ENCODE data around the gene TJP3.
A peak's percentile ranks its signal among the peaks of the same experiment; 100 is the strongest.
"Not testable (repeated sequence)": the region's sequence is repeated elsewhere in the genome, so short reads cannot be mapped to it uniquely, and the experiment has no call there.

The TJP3 gene

GRCh38 chr19:3708207-3708931 is at the start of gene TJP3:
Gene TJP3 (plus strand): TSS chr19:3708384. CDS start chr19:3728433, 20,049 bp downstream.
- DNase-seq, result no peak

DNA sequence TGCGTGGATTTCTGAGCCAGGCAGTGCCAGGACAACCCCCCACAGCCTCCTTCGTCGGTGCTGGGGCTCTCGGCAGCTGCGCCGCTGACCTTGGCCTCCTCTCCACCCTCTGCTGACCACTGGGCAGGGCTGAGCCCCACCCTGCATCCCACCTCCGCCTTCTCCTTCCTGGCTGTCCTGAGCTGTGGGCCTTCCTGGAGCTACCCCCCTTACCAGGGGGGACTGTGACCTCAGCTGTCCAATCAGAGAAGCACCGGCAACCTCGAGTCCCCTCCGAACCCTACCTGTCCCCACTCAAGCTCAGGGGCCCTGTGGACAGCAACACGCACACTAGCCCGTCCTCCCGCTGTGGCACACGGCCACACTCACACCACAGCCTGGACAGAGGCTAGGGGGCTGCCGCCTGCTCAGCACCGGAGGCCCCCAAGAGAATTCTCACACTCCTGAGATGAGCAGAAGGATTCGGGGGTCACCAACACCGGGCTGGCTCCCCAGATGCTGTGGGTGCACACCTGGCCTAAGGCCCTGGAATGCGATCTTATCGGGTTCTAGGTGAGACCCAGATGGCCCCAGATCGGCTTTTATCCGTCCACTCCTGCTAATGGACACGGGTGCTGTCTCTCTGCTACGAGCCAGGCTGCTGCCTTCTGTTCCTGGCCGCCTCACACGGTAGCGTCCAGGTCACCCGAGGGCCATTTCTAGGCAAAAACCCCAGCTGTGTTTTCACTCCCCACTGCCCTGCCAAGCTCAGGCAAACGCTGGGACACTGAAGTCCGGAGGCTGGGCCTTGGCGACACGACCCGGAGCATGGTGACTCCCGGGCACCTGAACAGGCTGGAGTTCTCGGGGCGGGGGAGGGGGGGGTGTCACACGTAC is 49.1 kb upstream of the TJP3 start:
- no peak for DNase-seq

DNA sequence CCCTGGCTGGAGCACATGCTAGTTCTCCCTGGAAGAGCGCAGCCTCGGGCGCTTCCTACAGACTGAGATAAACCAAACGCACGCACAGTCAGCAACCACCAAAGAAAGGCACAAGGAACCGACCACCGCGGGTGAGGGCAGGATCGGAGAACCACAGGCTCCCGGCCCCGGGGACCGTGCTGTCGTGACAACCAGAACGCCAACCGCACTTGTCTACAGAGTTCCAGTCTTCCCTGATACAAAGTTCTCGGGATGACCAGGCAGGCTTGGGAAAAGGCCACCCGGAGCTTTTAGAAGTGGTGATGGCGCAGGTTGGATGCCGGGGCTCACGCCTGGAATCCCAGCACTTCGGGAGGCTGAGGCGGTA is 48.5 kb upstream of the TJP3 start:
- no peak for DNase-seq

GRCh38 chr19:3660493-3661219 is 47.5 kb upstream of the TJP3 start:
- DNase-seq, result no peak

- DNase-seq, result no peak
Measured at GRCh38 chr19:3661284-3662238, 46.6 kb upstream of the TJP3 start.

GRCh38 chr19:3663838-3664237 is 44.3 kb upstream of the TJP3 start:
- no peak for DNase-seq

- no peak for DNase-seq
Measured at GRCh38 chr19:3664879-3665642, 43.1 kb upstream of the TJP3 start.

- DNase-seq, result peak; percentile 78
Measured at GRCh38 chr19:3665681-3666544, 42.3 kb upstream of the TJP3 start.

- not testable (repeated sequence) for DNase-seq
Measured at GRCh38 chr19:3666545-3666856, 41.7 kb upstream of the TJP3 start.

DNA sequence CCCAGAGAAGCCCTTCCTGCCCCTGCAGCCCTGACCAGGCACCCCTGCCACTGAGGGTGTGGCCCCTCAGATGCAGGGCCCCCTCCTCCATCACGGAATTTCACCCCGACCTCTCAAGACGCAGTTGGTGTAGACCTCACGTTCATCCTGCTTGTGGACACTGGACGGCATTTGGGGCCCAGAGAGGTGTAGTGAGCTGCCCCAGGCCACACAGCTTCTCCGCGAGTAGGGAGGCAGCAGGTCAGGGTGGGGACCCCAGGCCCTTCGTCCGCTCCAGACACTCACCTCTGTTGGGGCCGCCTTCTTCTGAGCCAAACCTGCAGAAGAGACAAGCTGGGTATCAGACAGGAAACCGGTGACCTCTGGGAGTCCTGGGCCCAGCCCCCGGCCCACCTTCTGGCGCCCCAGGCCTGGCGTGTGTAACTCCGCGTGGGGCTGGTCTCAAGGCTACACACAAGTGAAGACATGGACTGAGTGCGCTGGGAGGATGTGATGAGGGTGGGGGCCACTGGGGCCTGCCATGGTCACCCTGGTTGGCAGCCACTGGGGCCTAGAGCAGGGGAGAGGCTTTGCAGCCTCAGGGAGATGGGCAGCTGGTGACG is 41.0 kb upstream of the TJP3 start:
- no peak for DNase-seq

GRCh38 chr19:3667766-3668165 is 40.4 kb upstream of the TJP3 start:
- no peak for DNase-seq

DNA sequence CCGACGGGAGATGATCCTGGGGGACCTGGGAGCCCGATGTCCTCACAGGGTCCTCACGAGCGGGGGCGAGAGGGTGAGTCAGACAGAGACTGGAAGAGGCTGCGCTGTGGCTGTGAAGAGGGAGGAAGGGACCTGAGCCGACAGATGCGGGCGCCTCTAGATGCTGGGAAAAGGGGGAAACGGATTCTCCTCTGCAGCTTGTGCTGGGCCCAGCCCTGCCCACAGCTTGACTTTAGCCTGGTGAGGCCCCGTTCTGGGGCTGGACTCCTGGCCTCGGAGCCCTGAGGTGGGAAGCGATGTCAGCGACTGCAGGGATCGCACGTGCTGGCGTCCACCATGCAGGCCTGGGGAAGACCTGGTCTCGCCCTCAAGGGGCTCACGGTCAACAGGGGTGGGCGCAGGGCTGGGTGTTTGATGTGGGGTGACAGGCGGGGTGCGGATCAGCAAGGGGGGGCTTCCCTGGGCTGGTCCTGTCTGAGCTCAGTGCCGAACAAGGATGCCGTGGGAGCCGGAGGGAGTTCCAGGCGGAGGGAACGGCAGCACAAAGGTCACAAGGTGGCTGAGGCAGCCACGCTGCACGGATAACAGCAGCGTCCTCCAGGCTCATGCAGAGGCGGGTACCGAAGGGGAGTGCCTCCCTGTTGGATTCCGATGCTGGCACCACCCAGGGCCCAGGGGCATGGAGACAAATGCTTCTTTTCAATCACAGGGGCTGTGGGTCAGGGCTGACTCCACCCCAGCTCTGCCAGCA is 39.7 kb upstream of the TJP3 start:
- DNase-seq, result no peak

DNA sequence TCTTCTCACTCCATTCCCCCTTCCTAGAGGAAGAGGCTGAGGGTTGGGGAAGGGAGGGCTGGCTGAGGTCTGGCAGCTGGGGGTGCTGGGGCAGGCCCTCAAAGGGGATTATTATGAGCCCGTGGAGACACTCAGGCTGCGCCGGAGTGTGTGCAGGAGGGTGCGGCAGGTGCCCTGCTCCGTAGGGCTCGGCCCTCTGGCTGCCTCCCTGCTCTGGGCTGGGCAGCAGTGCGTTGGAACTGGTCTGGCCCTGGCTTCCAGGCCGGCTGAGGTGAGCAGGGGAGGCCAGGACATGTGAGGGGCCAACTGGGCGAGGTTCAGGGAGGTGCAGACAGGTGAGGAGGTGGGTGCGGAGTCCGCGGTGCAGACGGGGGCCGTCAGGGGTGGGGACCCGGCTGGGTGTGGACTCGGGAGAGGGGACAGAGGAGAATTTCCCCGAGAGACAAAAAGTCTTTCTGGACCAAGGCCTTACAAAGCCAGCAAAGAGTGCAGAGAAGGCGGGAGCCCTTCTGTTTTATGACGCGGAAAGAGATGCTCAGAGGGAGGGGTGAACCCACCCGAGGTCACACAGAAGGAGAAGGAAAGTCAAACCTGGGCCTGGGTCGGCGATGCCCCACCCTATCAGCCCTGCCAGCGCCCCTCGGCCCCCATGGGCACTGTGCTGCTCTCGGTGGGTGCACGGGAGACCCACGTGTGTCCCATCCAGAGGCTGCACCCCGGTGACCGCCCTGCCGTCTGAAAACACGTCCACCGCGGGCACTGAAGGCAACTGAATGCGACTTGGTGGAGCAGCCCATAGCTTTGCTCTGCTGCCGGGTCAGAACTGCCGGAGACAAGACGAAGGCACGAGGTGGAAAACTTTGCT is 38.9 kb upstream of the TJP3 start:
- no peak for DNase-seq

DNA sequence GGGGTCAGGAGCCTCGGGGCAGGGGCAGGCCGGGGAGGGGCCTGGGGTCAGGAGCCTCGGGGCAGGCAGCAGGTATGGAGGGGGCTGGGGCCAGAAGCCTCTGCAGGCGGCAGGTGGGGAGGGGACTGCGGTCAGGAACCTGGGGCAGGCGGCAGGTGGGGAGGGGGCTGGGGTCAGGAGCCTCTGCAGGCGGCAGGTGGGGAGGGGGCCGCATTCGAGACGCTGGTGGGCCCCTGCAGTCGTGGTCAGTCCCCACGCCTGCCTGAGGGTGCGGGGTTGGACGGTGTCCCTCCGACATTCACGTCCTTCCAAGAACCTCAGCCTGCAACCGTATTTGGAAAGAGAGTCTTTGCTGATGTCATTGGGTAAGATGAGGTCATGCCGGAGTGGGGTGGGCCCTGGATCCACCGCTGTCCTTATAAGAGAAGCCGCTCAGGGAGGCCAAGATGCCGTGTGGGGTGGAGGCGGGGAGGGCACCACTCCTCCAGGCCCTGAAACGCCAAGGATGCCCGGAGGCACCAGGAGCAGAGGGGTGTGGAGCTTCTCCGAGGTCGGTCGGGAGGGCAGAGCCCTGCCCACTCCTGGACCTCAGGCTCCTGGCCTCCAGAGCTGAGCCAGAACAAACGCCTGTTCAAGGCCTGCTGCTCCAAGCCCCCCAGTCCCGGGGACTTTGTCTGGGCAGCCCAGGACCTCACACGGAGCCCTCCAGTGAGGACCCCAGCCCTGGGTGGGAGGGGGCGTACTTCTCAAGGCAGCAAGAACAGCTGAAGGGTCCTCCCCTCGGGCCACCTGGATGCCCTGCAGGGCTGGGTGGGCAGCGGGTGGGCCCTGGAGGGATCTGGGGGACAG is 38.0 kb upstream of the TJP3 start:
- no peak for DNase-seq

- DNase-seq, result peak; percentile 38
Measured at GRCh38 chr19:3670796-3671679, 37.1 kb upstream of the TJP3 start.
